Activated effector memory CD4-positive, alpha-beta T cell treated with anti-CD3 and anti-CD28 coated beads, Interleukin-2, amount 50 U/mL, for 16 hours (primary cell): ENCODE data around the gene NLRP6.

ENCODE experiments used
- DNase-seq: peaks from one replicate; pipeline ENCODE4 v3.0.0-alpha.2; 2020

NLRP6 gene

DNA sequence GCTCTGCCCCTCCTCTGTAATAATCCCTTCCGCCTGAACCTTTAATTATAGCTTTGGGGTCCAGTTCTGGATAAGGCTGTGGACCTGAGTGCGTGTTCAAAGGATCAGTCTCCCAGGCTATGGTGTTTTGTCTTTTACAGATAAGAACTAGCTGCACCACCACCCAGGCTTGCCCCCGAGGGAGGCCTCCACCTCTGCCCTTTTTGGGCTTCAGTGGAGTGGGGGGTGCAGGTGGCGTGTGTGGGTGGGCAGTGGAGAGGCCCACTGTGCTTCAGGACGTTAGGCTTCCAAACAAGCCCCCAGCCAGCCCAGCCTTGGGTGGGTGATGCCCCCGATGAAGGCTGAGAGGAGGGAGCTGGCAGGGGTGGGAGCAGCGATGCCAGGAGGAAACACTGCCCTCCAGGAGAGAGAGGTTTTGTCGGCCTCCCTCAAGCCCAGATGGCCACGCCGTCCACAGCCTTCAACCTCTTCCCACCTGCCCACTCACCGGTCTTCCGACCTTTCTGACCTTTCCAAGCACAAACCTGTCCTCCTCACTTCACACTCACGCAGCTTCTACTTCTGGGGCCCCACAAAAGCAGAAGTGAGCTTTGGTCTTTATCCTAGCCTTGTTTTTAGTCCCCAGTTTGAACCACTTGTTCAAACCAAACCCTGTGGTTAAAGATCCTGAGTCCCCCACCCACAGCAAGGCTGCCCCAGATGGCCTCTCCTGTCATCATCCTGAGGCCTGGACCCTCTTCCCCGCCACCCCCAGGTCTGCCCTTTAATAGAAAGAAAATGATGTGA lies 21.1 kb upstream of the NLRP6 start:
- DNase-seq: no peak

DNA sequence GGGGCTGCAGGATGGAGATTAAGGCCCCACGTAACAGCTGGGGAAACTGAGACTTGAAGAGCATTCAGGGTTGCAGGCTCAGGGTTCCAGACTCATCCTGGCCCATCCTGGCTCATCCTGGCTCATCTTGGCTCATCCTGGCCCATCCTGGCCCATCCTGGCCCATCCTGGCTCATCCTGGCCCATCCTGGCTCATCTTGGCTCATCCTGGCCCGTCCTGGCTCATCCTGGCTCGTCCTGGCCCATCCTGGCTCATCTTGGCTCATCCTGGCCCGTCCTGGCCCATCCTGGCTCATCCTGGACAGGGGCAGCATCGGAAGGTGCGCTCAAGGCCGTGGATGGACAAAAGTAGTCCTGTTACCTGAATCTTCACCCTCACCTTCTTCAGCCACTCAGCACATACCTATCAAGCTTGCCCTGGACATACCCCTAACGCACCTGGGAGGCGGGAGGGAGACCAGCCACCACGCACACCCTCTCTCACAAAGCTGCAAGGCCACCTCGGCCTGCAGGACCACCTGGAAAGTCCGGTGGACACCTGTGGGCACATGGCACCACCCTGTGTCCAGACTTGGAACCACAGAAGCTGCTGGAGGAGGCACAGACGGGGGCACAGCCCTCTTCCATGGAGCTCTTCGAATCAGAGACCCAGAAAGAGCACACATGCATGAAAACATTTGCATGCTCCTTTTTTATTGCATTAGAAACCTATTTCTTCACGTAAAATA lies 20.3 kb upstream of the NLRP6 start:
- DNase-seq: no peak

DNA sequence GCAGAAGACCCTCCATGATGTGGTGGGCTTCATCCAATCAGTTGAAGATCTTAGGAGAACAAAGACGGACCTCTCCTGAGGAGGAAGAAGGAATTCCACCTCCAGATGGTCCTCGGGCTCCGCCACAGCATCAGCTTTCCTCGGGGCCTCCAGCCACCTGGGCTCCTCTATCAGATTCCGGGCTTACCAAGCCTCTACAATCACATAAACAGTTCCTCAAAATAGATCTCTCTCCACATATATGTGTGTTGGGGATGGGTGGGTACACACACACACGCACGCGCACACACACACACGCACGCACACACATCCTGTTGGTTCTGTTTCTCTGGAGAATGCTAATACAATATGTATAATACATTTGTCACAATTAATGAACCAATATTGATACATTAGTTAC lies 18.8 kb upstream of the NLRP6 start:
- DNase-seq: no peak

DNA sequence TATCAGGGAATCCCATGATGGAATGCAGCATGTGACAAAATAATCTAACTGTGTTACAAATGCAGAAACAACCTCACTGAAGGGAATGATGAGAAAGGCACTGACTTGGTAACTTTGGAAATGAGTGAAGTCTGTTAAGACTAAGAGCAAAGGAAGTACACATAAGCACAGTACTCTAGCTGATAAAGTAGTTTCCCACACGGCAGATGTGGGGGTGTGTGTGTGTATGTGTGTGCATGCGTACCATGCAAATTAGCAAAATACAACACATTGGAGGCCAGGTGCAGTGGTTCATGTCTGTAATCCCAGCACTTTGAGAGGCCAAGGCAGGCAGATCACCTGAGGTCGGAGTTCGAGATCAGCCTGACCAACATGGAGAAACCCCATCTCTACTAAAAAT lies 16.6 kb upstream of the NLRP6 start:
- DNase-seq: no peak

DNA sequence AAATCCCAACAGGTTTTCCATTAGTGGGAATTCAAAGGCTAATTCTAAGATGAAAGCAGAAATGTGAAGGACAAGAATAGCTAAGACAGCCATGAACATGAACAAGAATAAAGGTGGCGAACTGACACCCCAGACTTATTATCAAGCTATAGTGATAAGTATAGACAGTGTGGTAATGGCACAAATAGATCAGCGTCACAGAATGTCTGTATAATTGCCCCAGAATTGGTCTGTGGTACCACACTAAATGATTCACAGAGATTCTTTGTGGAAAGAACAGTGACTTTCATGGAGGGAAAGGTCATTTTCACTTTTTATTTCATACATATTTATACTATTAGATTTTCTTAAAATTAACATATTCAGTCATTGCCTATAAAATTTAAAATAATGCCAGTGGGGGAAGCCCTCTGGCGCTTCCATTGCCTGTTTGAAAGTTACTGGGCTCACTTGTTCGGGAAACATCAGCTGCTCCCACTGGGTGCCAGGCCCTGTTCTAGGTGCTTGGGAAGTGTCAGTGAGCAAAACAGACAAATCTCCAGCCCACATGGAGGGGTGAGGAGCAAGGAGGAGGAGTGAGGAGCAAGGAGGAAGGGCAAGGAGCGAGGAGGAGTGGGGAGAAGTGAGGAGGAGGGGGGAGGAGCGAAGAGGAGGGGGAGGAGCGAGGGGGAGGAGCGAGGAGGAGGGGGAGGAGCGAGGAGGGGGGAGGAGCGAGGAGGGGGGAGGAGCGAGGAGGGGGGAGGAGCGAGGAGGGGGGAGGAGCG lies 11.3 kb upstream of the NLRP6 start:
- DNase-seq: peak; percentile 76

DNA sequence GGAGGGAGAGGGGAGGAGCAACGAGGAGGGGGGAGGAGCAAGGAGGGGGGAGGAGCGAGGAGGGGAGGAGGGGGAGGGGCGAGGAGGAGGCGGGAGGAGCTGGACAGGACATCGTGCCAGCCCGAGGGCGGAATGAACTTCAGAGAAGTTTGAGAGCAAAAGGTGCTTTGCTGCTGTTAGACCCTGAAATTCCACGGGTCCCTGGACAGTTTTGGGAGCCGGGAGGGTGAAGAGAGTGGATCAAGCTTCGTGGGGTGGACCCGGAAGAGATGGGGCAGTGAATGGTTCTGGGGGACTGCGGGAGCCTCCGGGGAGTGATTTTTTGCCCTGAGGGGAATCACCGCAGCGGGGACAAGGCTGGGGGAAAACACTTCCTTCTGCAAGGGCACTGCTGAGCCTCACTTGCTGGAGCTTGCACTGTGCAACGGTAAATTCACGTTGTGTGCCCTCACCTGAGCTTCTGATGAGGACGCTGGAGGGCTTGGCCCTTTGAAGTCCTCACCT lies 10.7 kb upstream of the NLRP6 start:
- DNase-seq: peak; percentile 85

DNA sequence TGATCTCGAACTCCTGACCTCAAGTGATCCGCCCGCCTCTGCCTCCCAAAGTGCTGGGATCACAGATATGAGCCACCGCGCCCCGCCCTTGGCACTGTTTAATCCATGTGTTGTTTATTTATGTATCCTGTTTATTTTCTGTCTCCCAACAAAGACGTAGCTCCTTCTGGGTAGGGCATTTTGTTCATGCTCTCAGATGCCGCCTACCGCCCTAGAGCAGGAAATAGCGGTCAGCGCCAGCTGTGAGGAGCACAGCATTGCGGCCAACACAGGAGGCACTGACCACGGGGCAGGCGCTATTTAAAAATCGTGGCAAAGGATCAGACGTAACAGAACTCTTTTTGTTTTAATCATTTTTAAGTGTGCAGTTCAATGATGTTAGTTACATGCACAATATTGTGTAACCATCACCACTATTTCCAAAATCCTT lies 9.5 kb upstream of the NLRP6 start:
- DNase-seq: peak; percentile 83

DNA sequence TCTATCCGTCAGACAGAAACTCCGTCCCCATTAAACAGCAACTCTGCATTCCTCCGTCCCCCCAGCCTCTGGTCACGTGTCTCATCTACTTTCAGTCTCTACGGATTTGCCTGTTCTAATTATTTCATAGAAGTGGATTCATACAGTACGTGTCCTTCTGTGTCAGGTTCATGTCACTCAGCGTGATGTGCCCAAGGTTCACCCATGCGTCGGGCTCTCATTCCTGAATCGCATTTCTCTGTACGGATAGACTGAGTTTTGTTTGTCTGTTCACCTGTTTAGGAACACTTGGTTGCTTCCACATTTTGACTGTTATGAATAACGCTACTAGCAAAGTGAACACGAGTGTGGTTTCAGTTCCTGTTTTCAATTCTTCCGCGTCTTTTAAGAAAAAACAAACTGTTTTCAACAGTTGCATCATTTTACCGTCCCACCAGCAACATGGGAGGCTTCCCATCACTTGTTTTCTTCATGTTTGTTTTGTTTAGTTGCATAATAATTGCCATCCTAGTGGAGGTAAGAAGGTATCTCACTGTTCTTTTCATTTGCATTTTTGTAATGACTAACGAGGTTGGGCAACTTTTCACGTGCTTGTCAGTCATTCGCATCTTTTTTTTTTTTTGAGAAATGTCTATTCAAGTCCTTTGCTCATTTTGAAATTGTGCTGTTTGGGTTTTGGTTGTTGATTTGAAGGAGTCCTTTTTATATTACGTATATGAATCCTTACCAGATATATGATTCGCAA lies 8.9 kb upstream of the NLRP6 start:
- peak; percentile 82 for DNase-seq

DNA sequence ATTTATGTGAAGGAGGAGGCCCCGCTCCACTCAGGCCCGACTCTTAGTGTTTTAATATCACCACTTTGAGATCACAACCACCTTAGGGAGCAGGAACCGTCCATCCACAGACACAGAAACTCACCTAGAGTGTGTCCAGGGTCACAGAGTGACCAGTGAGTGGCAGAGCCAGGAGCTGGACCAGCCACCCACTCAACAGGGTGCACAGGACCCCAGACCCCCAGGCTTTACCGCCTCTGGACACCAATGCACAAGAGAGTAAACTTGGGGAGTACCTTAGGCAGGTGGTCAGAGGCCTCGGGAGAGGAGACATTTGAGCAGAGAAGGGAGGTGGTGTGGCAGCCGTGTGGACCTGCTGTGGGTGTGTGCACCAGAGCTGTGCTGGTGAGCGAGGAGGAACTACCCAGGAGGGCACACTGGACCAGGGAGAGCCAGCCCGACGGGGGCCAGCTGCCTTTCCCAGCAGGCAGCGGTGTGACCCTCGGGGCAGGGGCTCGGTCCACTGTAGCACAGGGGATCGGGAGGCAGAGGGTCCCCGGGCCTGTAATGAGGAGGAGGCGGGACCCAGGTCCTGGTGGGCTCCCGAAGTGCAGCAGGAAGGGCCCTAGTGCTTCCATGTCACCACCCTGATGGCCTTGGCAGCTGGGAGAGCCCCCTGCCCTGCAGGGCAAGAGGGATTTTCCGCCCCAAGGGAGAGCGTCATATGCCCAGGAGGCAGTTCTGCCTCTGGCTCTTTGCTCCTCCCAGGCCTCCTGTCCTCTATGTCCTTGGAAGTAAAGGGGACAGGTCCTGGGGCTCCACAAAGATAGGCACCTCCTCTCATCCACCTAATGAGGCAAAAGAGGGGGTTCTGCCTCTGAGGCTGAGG lies 7.5 kb upstream of the NLRP6 start:
- peak; percentile 60 for DNase-seq

DNA sequence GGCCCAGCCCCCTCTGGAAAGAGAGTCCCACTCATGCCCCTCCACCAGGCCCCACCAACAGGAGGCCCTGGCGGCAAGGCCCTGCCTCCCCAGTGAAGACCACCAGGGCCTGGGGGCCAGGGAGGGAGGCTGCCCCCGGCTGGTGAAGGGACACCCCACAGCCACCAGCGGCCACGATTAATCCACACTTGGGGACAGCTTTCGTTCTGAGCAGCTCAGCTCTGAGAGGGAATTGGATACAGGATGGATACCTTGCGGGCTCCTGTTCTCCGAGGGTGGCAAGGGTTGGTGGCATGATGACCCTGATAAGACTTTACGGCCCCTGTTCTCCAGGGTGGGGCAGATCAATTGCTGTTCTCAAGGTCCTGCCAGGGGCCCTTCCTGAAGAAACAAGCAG lies 6.9 kb upstream of the NLRP6 start:
- no peak for DNase-seq

DNA sequence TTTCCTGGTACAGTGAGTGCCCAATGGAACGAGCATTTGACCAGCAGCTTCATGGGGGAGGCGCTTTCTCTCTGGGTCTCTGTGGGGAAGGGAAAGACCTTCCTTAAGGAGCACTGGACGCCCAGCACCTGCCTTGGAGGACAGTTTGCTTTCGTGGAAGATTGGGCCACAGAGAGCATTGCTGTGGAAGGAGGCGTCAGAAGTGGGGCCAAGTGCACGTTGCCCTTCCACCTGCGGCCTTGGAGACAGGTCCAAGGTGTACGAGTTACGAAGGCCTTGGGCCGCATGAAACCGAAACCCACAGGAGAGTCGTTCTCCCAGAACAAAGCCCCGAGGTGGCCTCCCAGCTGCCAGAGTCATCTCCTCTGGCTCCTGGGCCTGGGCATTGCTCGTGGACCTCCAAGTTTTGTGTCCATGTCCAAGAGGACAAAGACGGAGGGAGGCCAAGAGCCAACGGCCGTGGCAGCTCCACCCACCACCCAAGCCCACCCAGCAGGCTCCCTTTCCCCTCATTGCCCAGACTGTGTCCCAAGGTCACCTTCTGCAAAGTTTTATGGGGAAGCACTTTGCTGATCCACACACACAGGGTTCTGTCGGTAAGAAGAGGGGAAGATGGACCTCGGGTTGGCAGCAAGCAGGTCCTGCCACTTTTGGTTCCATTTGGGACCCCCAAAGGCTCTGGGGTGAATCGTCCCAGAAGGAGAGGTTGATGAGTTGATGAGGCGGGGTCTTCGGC lies 5.8 kb upstream of the NLRP6 start:
- DNase-seq: no peak

DNA sequence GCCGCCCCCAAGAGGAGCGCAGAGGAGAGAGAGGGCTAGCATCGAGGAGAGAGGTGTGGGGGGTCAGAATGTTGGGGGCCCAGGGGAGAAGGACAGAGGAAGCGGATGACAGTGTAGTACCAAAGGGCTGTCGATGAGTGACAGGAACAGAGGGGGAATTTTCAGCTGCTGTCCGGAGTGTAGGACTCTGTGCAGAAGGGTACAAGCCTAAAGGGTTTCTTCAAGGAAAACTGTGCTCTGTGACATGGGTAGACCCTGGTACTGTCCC lies 5.3 kb upstream of the NLRP6 start:
- DNase-seq: no peak

DNA sequence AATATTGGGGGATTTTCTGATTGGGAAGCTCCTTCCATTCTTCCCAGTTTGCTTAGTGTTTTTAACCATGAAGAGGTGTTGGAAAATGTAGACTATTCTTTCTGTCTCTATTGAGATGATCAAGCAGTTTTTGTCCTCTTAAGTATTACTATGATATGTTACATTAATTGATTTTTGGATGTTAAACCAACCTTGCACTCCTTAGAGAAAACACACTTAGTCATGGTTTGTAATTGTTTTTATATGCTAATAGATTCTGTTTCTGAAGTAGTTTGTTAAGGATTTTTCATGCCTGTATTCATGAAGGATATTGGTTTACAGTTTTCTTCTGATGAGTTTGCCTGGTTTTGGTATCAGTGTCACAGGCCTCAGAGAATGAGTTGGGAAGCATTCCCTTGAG lies 2.0 kb upstream of the NLRP6 start:
- no peak for DNase-seq

DNA sequence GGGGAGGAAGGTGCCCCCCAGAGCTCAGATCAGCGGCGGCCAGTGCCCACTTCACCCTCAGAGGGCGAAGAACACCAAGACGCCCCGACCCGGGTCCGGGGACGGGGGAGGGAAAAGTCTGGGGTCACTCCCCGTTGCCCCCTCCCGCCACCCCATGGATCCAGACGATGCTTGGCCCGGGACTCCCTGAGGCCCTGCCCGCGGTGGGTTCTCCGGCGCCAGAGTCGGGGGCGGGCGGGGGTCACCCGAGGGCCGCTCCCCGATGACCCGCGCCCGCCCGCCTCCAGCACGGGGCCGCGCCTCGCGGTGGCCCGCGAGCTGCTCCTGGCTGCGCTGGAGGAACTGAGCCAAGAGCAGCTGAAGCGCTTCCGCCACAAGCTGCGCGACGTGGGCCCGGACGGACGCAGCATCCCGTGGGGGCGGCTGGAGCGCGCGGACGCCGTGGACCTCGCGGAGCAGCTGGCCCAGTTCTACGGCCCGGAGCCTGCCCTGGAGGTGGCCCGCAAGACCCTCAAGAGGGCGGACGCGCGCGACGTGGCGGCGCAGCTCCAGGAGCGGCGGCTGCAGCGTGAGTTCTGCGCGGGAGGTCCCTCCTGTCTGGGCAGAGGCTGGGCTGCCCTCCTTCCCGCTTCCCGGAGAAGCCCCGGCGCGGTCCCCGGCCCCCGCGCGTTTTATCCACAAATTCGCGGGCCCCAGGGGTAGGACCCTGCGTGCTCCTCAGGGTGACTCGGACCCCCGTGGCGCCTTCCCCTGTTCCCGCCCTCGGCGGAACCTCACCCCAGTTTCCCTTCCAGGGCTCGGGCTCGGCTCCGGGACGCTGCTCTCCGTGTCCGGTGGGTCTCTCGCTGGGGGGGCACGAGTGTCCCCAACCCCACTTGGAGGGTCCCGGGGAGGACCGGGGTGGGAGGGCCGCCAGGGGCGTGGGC lies 1.1 kb downstream of the NLRP6 start:
- DNase-seq: peak; percentile 70

DNA sequence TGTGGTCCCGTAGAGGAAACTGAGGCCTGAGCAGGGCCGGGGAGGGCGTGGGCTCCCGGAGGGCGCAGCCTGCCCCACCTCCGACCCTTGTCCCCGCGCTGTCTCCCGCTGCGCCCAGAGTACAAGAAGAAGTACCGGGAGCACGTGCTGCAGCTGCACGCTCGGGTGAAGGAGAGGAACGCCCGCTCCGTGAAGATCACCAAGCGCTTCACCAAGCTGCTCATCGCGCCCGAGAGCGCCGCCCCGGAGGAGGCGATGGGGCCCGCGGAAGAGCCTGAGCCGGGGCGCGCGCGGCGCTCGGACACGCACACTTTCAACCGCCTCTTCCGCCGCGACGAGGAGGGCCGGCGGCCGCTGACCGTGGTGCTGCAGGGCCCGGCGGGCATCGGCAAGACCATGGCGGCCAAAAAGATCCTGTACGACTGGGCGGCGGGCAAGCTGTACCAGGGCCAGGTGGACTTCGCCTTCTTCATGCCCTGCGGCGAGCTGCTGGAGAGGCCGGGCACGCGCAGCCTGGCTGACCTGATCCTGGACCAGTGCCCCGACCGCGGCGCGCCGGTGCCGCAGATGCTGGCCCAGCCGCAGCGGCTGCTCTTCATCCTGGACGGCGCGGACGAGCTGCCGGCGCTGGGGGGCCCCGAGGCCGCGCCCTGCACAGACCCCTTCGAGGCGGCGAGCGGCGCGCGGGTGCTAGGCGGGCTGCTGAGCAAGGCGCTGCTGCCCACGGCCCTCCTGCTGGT lies 1.9 kb downstream of the NLRP6 start:
- DNase-seq: peak; percentile 82

DNA sequence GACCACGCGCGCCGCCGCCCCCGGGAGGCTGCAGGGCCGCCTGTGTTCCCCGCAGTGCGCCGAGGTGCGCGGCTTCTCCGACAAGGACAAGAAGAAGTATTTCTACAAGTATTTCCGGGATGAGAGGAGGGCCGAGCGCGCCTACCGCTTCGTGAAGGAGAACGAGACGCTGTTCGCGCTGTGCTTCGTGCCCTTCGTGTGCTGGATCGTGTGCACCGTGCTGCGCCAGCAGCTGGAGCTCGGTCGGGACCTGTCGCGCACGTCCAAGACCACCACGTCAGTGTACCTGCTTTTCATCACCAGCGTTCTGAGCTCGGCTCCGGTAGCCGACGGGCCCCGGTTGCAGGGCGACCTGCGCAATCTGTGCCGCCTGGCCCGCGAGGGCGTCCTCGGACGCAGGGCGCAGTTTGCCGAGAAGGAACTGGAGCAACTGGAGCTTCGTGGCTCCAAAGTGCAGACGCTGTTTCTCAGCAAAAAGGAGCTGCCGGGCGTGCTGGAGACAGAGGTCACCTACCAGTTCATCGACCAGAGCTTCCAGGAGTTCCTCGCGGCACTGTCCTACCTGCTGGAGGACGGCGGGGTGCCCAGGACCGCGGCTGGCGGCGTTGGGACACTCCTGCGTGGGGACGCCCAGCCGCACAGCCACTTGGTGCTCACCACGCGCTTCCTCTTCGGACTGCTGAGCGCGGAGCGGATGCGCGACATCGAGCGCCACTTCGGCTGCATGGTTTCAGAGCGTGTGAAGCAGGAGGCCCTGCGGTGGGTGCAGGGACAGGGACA lies 2.7 kb downstream of the NLRP6 start:
- DNase-seq: peak; percentile 78

DNA sequence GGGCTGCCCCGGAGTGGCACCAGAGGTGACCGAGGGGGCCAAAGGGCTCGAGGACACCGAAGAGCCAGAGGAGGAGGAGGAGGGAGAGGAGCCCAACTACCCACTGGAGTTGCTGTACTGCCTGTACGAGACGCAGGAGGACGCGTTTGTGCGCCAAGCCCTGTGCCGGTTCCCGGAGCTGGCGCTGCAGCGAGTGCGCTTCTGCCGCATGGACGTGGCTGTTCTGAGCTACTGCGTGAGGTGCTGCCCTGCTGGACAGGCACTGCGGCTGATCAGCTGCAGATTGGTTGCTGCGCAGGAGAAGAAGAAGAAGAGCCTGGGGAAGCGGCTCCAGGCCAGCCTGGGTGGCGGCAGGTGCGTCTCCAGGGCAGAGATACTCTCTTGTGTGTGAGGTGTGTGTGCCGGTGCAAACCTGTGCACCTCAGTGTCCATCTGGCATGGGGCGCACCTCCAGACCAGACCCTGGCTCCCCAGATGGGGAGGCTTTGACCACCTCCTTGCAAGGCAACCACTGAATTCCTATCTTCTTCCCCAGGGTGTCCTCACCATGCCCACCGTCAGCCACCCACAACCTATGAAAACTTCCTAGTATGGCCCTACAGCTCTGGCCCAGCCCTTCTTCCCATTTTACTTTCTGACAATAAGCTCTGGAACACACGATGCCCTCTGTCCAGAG lies 3.4 kb downstream of the NLRP6 start:
- DNase-seq: no peak

DNA sequence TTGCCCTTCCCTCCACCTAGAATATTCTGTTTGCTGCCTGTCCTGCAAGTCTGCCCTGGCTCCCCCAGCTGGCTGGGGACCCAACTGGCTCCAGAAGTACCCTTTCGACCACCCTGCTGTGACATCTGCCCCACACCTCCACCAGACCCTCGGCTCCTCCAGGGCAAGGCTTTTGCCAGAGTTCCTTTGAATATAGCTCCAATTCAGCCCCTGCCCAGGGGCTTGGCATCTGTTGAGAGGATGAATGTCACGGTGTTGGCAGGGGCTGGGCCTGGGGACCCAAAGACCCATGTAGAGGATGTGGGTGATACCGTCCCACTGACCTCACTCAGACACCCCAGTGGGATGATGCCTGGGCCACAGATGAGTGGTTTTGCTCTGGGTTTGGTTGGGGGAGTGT lies 4.0 kb downstream of the NLRP6 start:
- DNase-seq: peak; percentile 48
